HG02798 (cell line): ENCODE results near the gene FAM118B.
A peak's percentile ranks its signal among the peaks of the same experiment; 100 is the strongest.

ENCODE experiments used
- ATAC-seq: cut with Tn5 transposase; IDR thresholded peaks from one replicate; pipeline ENCODE4 v1.9.1; 2021; ENCODE audit warnings: mild to moderate bottlenecking; ENCODE audit not compliant: unreplicated experiment, poor library complexity

Gene FAM118B

GRCh38 chr11:126186025-126186698 is 25.4 kb upstream of the FAM118B start:
- ATAC-seq = no peak

- ATAC-seq = no peak
Measured at GRCh38 chr11:126186708-126187529, 24.7 kb upstream of the FAM118B start.

- peak; percentile 79 for ATAC-seq
Measured at GRCh38 chr11:126188332-126189108, 23.1 kb upstream of the FAM118B start.

GRCh38 chr11:126189109-126189929 is 22.3 kb upstream of the FAM118B start:
- ATAC-seq = peak; percentile 88

- no peak for ATAC-seq
Measured at GRCh38 chr11:126190792-126191191, 20.8 kb upstream of the FAM118B start.

GRCh38 chr11:126191379-126192073 is 20.1 kb upstream of the FAM118B start:
- no peak for ATAC-seq

- ATAC-seq = no peak
Measured at GRCh38 chr11:126192361-126192760, 19.2 kb upstream of the FAM118B start.

GRCh38 chr11:126193038-126193478 is 18.5 kb upstream of the FAM118B start:
- ATAC-seq = no peak

GRCh38 chr11:126194121-126194543 is 17.4 kb upstream of the FAM118B start:
- no peak for ATAC-seq

GRCh38 chr11:126195119-126195518 is 16.5 kb upstream of the FAM118B start:
- ATAC-seq = no peak

- peak; percentile 70 for ATAC-seq
Measured at GRCh38 chr11:126197277-126197939, 14.2 kb upstream of the FAM118B start.

GRCh38 chr11:126198648-126199047 is 12.9 kb upstream of the FAM118B start:
- ATAC-seq = no peak

- no peak for ATAC-seq
Measured at GRCh38 chr11:126202646-126203359, 8.8 kb upstream of the FAM118B start.

- ATAC-seq = no peak
Measured at GRCh38 chr11:126205359-126205758, 6.2 kb upstream of the FAM118B start.

GRCh38 chr11:126207896-126208295 is 3.7 kb upstream of the FAM118B start:
- ATAC-seq = no peak

GRCh38 chr11:126210871-126211235 is 729 bp upstream of the FAM118B start:
- no peak for ATAC-seq

GRCh38 chr11:126212089-126212660 is 593 bp downstream of the FAM118B start:
- no peak for ATAC-seq

GRCh38 chr11:126214441-126214840 is 2.9 kb downstream of the FAM118B start:
- no peak for ATAC-seq
